Stimulated activated CD4-positive, alpha-beta T cell treated with anti-CD3 and anti-CD28 coated beads, Interleukin-15, amount 100 ng/mL, for 48 hours (primary cell): ENCODE data around the gene SYT2.

ENCODE experiments used
- DNase-seq, 2 donors: peaks; one replicate each; pipeline ENCODE4 v3.0.0-alpha.2; 2020; ENCODE audit warnings: low read depth in 2 of 2

Gene SYT2

GRCh38 chr1:202679406-202680177 is 30.7 kb downstream of the SYT2 start:
- DNase-seq: no peak

GRCh38 chr1:202677433-202677832 is 32.8 kb downstream of the SYT2 start:
- DNase-seq: no peak

DNA sequence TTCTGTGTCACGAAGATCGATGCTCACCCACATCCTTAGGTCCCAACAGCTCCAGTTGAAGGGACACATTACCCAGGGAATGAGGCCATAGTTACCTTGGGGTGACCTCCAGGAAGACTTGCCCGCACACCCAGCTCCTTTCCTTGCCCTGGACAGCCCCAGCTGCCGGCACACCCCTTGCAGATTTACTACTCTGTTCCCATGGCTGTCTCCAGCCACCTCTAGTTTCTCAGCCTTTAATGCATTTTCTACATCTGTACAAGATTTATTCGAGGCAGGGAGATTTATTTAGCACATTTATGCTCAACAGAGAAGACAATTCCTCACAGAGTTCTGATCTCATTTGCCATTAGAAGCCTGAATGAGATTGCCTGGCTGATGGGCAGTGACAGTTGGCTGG is 36.7 kb downstream of the SYT2 start:
- DNase-seq: no peak

DNA sequence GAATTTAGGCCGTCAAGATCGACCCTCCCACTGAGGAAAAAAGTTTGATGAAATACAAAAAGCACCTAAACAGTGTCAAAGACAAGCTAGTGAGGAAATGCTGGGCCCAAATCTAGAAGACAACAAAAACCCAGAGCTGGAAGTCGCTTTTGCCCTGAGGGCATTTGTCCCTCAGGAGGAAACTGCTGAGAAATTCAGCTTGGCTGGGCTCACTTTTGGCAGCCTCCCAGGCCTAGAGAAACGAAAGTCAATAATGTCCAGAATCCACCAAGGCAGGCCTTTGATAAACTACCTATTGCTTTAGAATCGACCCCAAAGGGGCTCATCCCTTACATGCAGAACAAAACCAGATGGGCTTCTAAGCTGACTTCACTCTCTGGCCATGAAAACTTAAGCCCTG is 38.9 kb downstream of the SYT2 start:
- no peak for DNase-seq

GRCh38 chr1:202665417-202665816 is 44.8 kb downstream of the SYT2 start:
- no peak for DNase-seq

GRCh38 chr1:202664083-202664482 is 46.2 kb downstream of the SYT2 start:
- DNase-seq: no peak

- no peak for DNase-seq
Measured at GRCh38 chr1:202663131-202663530, 47.1 kb downstream of the SYT2 start.

GRCh38 chr1:202662081-202662480 is 48.2 kb downstream of the SYT2 start:
- no peak for DNase-seq

DNA sequence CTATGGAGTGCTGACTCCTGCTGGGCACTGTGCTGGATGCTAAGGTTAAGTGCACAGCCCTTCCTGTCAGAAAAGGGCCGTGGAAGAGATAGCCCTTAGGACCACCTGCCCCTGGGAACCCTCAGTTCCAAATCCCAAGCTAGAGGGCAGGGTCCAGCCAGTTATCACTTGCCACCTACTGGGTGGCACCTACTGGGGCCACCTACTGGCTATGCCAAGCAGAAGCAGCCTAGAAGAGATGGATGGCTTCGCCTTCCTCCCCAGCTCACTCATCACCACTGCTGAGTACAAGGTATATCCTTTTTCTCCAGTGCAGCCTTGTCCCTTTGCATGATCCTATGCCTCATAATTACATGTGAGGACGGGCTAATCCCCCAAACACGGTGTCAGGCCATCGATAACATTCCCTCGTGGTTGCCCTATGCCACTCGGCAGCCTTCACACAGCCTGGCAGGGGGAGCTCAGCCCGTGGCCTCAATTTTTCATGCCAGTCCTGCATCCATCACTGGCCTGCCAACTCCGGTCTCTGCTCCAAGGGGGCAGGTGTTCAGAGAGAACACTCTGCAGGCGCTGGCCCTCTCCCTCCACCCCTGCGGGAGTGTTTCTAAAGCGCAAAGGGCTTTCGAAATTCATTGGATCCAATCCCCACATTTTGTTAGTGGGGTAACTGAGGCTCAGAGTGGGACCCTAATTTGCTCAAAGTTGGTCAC is 49.0 kb downstream of the SYT2 start:
- DNase-seq: no peak

- no peak for DNase-seq
Measured at GRCh38 chr1:202659974-202660373, 50.3 kb downstream of the SYT2 start.

DNA sequence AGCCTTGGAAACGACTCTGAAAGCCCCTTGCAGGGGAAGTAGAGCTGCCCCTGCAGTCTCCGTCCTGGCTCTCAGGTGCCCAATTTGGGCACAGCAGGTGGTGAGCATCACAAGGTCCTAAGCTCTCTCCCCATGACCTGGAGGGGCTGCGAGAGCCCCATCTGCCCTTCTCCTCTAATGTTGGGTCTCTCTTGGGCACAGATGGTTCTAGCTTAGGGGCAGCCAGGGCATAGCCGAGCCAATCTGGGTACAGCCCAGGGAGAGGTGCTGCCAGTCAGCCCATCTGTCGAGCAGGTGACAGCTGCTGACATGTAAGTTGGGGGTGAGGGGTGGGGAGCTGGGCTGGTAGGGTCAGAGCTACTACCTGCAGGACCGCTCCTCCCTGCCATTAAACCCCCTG is 50.7 kb downstream of the SYT2 start:
- no peak for DNase-seq

DNA sequence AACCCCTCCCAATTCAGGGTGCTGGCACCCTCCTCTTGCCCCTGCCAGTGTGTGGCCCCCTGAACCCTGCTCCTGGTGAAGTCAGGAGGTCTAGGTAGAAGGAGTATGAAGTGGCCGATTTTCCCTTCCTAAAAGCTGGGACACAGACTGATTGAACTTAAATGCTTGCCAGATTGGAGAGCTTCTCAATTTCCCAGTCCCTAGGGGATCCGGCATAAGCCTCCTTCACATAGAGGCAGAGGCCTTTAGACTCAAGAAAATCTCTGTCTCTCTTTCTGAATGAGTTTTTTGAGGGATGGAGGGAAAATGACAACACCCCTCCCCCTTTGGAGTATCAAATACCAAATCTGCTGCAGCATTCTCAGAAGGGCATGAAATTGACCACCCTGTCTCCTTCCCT is 51.5 kb downstream of the SYT2 start:
- no peak for DNase-seq

GRCh38 chr1:202658251-202658759 is 51.9 kb downstream of the SYT2 start:
- DNase-seq: no peak

GRCh38 chr1:202656951-202657646 is 53.2 kb downstream of the SYT2 start:
- DNase-seq: no peak

DNA sequence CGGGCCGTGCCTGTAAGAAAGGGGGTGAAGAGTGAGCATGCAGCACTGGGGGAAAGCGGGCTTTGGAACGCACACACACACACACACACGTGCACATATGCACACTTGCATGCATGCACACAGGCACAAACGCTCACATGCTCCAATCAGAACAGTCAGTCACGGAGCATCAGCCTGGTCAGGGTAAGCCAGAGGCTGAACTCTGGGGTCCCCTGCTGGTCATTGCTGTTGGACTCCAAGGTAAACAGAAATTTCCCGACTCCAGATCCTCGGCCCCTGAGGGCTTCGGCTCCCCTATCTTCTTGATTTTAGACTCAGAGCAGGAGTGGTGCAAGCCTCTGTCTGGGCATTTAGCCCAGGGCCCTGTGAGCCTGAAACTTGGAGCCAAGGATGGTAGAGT is 54.2 kb downstream of the SYT2 start:
- DNase-seq: no peak

DNA sequence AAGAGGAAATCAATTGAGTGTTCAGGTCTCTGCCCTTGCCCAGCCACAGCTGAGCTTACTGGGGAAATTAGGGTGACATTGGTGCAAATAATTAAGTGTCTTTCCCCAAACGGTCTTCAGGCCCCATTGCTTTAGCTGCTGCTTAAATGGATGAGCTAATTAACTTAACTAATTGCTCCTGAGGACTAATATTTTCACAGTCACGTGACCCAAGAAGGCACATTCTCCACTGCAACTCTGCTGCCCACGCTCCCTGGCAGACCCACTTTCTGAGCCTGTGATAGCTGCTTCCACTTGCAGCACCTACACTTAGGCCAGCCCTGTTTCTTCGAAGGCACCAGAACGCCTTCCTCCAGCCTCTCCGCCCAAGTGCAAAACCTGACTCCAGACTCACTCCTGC is 56.2 kb downstream of the SYT2 start:
- no peak for DNase-seq

- DNase-seq: no peak
Measured at GRCh38 chr1:202649553-202650392, 60.5 kb downstream of the SYT2 start.

DNA sequence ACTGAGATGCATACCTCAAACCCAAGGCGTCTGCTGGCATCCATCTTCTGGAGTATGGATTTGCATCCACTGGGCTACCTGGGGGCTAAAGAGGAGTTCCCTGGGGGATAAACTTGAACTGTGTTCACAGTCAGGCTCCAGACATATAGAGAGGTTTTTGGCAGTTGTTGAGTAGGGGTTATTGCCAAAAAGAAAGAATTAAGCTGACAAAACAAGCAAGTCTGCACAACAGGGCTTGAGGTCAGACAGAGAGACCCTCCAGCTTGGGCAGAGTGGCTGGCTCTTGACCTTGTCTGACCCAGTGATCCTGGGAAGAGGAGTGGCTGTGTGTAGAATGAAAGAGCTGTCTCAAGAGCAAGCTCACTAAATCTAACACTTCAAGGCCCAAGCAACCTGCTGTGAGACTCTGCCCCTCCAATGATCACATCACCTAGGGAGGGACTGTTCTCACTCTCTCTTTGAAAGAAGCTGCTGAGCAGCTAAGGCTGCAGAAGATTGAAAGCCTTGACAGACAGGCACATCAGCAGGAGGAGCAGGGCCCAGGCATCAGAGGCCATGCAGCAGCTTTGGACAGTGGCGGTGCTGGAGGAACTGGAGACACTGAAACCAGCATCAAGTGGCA is 61.5 kb downstream of the SYT2 start:
- DNase-seq: no peak

- no peak for DNase-seq
Measured at GRCh38 chr1:202645097-202645476, 65.2 kb downstream of the SYT2 start.

DNA sequence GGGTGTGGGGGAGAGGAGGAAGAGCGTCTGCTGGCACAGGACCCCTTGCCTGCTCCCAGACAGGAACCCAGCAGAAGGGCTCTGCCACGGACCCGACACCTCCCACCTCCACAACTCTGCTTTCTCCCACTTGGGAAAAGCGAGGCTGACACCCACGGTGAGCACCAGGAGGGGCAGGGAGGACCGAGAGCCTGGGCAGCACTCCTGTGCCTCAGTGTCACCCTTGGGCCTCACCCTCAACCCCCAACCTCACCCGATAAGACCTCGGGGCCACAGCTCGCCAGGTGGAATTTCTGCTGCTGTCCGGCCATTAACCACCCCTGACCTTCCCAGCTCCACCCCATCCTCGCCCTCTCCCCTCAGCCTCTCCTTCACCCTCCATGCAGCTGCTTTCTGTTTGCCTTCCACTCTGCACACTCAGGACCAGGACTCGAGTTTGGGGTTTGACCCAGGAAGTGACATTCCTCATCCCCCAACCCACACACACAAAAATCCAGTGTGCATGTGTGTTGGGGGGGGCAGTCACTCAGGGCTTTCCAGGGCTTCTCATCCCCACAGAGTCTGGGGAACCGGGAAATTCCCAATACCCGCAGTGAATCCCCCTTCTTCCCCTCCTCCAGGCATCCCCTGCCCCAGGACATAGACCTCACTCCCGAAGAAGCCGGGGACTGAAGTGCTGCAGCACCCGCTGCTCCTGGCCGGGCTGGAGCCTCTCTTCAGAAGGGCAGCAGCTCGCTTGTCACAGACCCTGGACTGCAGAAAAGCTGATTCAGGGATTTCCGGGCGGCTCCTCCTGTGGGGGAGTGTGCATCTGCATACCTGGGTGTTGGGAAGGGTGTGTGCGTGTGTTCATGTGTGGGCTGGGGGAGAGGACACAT is 65.8 kb downstream of the SYT2 start:
- no peak for DNase-seq
